Endodermal cell (in vitro differentiated cells): ENCODE data around the gene DTNB. TPM values are rescaled to one million over a fixed set of nuclear protein-coding genes. Genes with fewer than 3 reads are reported as not detected.

ENCODE experiments used
- DNase-seq: peaks from one replicate; pipeline ENCODE4 v3.0.0-alpha.2; 2017
- H3K27ac ChIP-seq: 2 replicates; pipeline ENCODE4 v1.5.1; 2013; ENCODE audit warnings: mild to moderate bottlenecking, low read depth, low read length, moderate library complexity
- H3K27me3 ChIP-seq: 2 replicates; pipeline ENCODE4 v1.6.1; 2013; ENCODE audit warnings: mild to moderate bottlenecking, low read length, moderate library complexity; ENCODE audit not compliant: insufficient read depth, control insufficient read depth, poor library complexity, severe bottlenecking
- H3K36me3 ChIP-seq: 2 replicates; pipeline ENCODE4 v1.7.0; 2013; ENCODE audit warnings: mild to moderate bottlenecking, low read length, moderate library complexity; ENCODE audit not compliant: control insufficient read depth, insufficient read depth
- H3K4me1 ChIP-seq: one replicate; pipeline ENCODE4 v1.7.0; 2013; ENCODE audit warnings: low read length; ENCODE audit not compliant: control insufficient read depth, insufficient read depth
- H3K4me3 ChIP-seq: 2 replicates; pipeline ENCODE4 v1.5.1; 2013; ENCODE audit warnings: mild to moderate bottlenecking, low read length, moderate library complexity
- H3K9ac ChIP-seq: 2 replicates; pipeline ENCODE4 v1.6.1; 2013; ENCODE audit warnings: mild to moderate bottlenecking, low read length, moderate library complexity; ENCODE audit not compliant: poor library complexity, severe bottlenecking; ENCODE audit errors: extremely low read depth
- H3K9me3 ChIP-seq: 2 replicates; pipeline ENCODE4 v1.6.1; 2013; ENCODE audit warnings: mild to moderate bottlenecking, low read length, moderate library complexity; ENCODE audit not compliant: control insufficient read depth
- H3K27ac Mint-ChIP-seq: 2 replicates; pipeline ENCODE4 v1.8.0; 2020; ENCODE audit warnings: mixed read lengths
- H3K27me3 Mint-ChIP-seq: 2 replicates; pipeline ENCODE4 v1.8.0; 2021; ENCODE audit warnings: mild to moderate bottlenecking, mixed read lengths; ENCODE audit not compliant: insufficient read depth
- H3K36me3 Mint-ChIP-seq: 2 replicates; pipeline ENCODE4 v1.8.0; 2020; ENCODE audit warnings: low read depth, mixed read lengths
- H3K4me1 Mint-ChIP-seq: 2 replicates; pipeline ENCODE4 v1.8.0; 2020; ENCODE audit warnings: mixed read lengths
- H3K4me3 Mint-ChIP-seq: 2 replicates; pipeline ENCODE4 v1.8.0; 2020; ENCODE audit warnings: mild to moderate bottlenecking, moderate library complexity, mixed read lengths
- H3K9me3 Mint-ChIP-seq: 2 replicates; pipeline ENCODE4 v1.8.0; 2020; ENCODE audit warnings: mild to moderate bottlenecking, mixed read lengths
- WGBS, 2 experiments: methylation state at CpG; one replicate each; pipeline versions ENCODE4 v1.1.5 to v1.1.7; 2013; ENCODE audit warnings: missing lambda C conversion rate in 2 of 2, mixed read lengths in 1 of 2; ENCODE audit not compliant: insufficient coverage in 1 of 2, insufficient read length in 1 of 2; 5-methylcytosine and 5-hydroxymethylcytosine counted together
- total RNA-seq, 2 donors: library from RNA; stranded (reverse); fragmentation: NEBNext Ultra II Directional in 1 of 2; extraction: Animal tissue kit (Norgen Biotek cat#: 25700) in 1 of 2; gene quantifications; 2 replicates in 1 of 2; 3 replicates in 1 of 2; pipeline ENCODE4 v1.2.1, GENCODE V29; 2021
- TF ChIP-seq, protein P1 (sequence below): fragments of 200-600 bp; sonication (generic); conservative IDR thresholded peaks from 2 replicates; pipeline ENCODE4 v1.5.0; 2021; ENCODE audit warnings: antibody characterized with exemption, mild to moderate bottlenecking

Gene DTNB
- total RNA-seq, 2 donors from 2014 or later = 38.8 to 48.7 TPM

DNA sequence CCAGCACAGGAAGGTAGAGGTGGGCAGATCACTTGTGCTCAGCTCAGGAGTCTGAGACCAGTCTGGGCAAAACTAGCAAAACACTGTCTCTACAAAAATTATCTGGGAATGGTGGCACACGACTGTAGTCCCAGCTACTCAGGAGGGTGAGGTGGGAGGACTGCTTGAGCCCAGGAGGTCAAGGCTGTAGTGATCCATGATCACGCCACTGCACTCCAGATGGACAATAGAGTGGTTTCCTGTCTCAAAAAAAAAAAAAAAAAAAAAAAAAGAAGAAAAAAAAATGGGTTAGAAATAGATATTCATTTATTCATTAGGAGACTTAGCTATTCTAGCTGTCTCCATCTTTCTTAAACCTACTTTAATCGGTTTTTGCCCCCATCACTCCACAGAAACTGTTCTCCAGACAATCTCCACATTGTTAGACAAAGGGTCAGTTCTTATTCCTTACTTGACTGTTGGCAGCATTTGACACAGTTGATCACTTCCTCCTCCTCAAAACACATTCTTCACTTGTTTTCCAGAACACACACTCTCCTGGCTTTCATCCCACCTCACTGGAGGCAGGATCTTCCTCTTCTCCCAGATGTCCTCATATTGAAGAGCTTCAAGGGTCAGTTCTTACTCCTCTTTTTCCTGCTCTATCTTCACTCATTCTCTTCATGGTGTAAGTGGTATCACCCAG is 103.1 kb downstream of the DTNB start:
- 93 to 97% methylated on average over 3 of the region's 3 CpGs for WGBS, 2 experiments
- Mint-ChIP-seq H3K27me3 (no peaks in the 10 kb centered on the region), H3K36me3 (peaks cover 15% of the 10 kb centered on the region), H3K9me3 (no peaks in the 10 kb centered on the region), H3K4me3 (no peak overlapping the region), H3K4me1 (peaks cover 18% of the 10 kb centered on the region), H3K27ac (no peak overlapping the region)
- H3K9ac ChIP-seq = no peak overlapping the region
- peaks cover 4% of the 10 kb centered on the region for H3K4me1 ChIP-seq
- H3K9me3 ChIP-seq = no peaks in the 10 kb centered on the region
- no peak overlapping the region for H3K27ac ChIP-seq
- no peak overlapping the region for H3K4me3 ChIP-seq
- TF ChIP-seq, protein P1, sequence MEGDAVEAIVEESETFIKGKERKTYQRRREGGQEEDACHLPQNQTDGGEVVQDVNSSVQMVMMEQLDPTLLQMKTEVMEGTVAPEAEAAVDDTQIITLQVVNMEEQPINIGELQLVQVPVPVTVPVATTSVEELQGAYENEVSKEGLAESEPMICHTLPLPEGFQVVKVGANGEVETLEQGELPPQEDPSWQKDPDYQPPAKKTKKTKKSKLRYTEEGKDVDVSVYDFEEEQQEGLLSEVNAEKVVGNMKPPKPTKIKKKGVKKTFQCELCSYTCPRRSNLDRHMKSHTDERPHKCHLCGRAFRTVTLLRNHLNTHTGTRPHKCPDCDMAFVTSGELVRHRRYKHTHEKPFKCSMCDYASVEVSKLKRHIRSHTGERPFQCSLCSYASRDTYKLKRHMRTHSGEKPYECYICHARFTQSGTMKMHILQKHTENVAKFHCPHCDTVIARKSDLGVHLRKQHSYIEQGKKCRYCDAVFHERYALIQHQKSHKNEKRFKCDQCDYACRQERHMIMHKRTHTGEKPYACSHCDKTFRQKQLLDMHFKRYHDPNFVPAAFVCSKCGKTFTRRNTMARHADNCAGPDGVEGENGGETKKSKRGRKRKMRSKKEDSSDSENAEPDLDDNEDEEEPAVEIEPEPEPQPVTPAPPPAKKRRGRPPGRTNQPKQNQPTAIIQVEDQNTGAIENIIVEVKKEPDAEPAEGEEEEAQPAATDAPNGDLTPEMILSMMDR = no peak
- no peaks in the 10 kb centered on the region for H3K36me3 ChIP-seq
- DNase-seq = no peak
- no peaks in the 10 kb centered on the region for H3K27me3 ChIP-seq

GRCh38 chr2:25567406-25567805 is 106.0 kb downstream of the DTNB start:
- no peak overlapping the region for H3K4me3 ChIP-seq
- TF ChIP-seq, protein P1 = peak; percentile 74
- H3K9me3 ChIP-seq = no peaks in the 10 kb centered on the region
- H3K27me3 ChIP-seq = no peaks in the 10 kb centered on the region
- H3K27ac Mint-ChIP-seq = no peak overlapping the region
- H3K4me1 Mint-ChIP-seq = peaks cover 18% of the 10 kb centered on the region
- WGBS, 2 experiments = 86 to 100% methylated on average over 1 of the region's 1 CpG
- H3K36me3 Mint-ChIP-seq = peaks cover 9% of the 10 kb centered on the region
- H3K4me1 ChIP-seq = peaks cover 4% of the 10 kb centered on the region
- H3K27ac ChIP-seq = no peak overlapping the region
- no peaks in the 10 kb centered on the region for H3K9me3 Mint-ChIP-seq
- no peaks in the 10 kb centered on the region for H3K36me3 ChIP-seq
- DNase-seq = no peak
- no peaks in the 10 kb centered on the region for H3K27me3 Mint-ChIP-seq
- no peak overlapping the region for H3K9ac ChIP-seq
- H3K4me3 Mint-ChIP-seq = no peak overlapping the region

GRCh38 chr2:25566694-25567093 is 106.7 kb downstream of the DTNB start:
- H3K27ac Mint-ChIP-seq = no peak overlapping the region
- Histone ChIP-seq H3K9me3 (no peaks in the 10 kb centered on the region), H3K9ac (no peak overlapping the region), H3K27ac (no peak overlapping the region), H3K4me3 (no peak overlapping the region), H3K4me1 (peaks cover 4% of the 10 kb centered on the region), H3K27me3 (no peaks in the 10 kb centered on the region), H3K36me3 (no peaks in the 10 kb centered on the region)
- H3K9me3 Mint-ChIP-seq = no peaks in the 10 kb centered on the region
- no peak overlapping the region for H3K4me3 Mint-ChIP-seq
- DNase-seq = no peak
- H3K4me1 Mint-ChIP-seq = peaks cover 18% of the 10 kb centered on the region
- TF ChIP-seq, protein P1 = no peak
- peaks cover 9% of the 10 kb centered on the region for H3K36me3 Mint-ChIP-seq
- 88 to 97% methylated on average over 2 of the region's 2 CpGs for WGBS, 2 experiments
- H3K27me3 Mint-ChIP-seq = no peaks in the 10 kb centered on the region
